B cell (primary cell): ENCODE results near the gene PHIP. TPM values are rescaled to one million over a fixed set of nuclear protein-coding genes. Genes with fewer than 3 reads are reported as not detected.
"Not testable (repeated sequence)": the region's sequence is repeated elsewhere in the genome, so short reads cannot be mapped to it uniquely, and the experiment has no call there.

Experiments used
- ATAC-seq: fragments of 200-7000 bp; cut with Tn5 transposase; one replicate; pipeline ENCODE4 v1.10.0; 2021; ENCODE audit warnings: low read depth, mild to moderate bottlenecking, moderate number of reproducible peaks, moderate library complexity
- CTCF ChIA-PET: fragments of 350-600 bp; sonication (Branson Sonifier 250); formaldehyde crosslinking; loops from one replicate; lab custom pipeline; 2021; ENCODE audit warnings: antibody characterized with exemption, inconsistent platforms; lab: Charles Lee
- POLR2A ChIA-PET: fragments of 350-600 bp; sonication (Branson Sonifier 250); formaldehyde crosslinking; loops from one replicate; lab custom pipeline; 2021; ENCODE audit warnings: antibody characterized with exemption; lab: Charles Lee
- DNase-seq: peaks from one replicate; pipeline ENCODE4 v3.0.0; 2013
- H2AFZ ChIP-seq: 2 replicates; pipeline ENCODE4 v1.6.1; 2012; ENCODE audit warnings: mild to moderate bottlenecking, low read depth, low read length; ENCODE audit not compliant: insufficient read depth, poor library complexity, severe bottlenecking
- H3K27ac ChIP-seq, 2 donors: 1 replicate in 1 of 2; 2 replicates in 1 of 2; pipeline ENCODE4 v1.5.1; 2012 to 2013; ENCODE audit warnings: low read length in 2 of 2, mild to moderate bottlenecking in 2 of 2, moderate library complexity in 1 of 2
- H3K27me3 ChIP-seq, 4 experiments: fragments of 200-600 bp in 1 of 4; sonication (generic) in 1 of 4; replicated peaks in 1 of 4; 1 replicate in 2 of 4; 2 replicates in 2 of 4; pipeline versions ENCODE4 v1.6.1 to v1.7.0; 2013 to 2016; ENCODE audit warnings: low read length in 3 of 4, mild to moderate bottlenecking in 2 of 4, mixed read lengths in 1 of 4, moderate library complexity in 1 of 4; ENCODE audit not compliant: insufficient read depth in 4 of 4, control insufficient read depth in 3 of 4; ENCODE audit errors: control extremely low read depth in 1 of 4
- H3K36me3 ChIP-seq, 2 experiments: replicated peaks in 1 of 2; 1 replicate in 1 of 2; 2 replicates in 1 of 2; pipeline versions ENCODE4 v1.6.1 to v1.7.1; 2013; ENCODE audit warnings: low read length in 1 of 2; ENCODE audit not compliant: insufficient read depth in 2 of 2, control insufficient read depth in 1 of 2; ENCODE audit errors: control extremely low read depth in 1 of 2, extremely low read depth in 1 of 2
- H3K4me1 ChIP-seq, 2 donors: fragments of 200-600 bp in 1 of 2; sonication (generic) in 1 of 2; 1 replicate in 1 of 2; 2 replicates in 1 of 2; pipeline versions ENCODE4 v1.5.1 to v1.6.1; 2013 to 2017; ENCODE audit warnings: low read length in 2 of 2; ENCODE audit not compliant: control insufficient read depth in 2 of 2, insufficient read depth in 2 of 2
- H3K4me2 ChIP-seq: replicated peaks from 2 replicates; pipeline ENCODE3; 2012; ENCODE audit warnings: mild to moderate bottlenecking, low read depth, low read length; ENCODE audit not compliant: poor library complexity, severe bottlenecking
- H3K4me3 ChIP-seq, 5 experiments: fragments of 200-600 bp in 1 of 5; sonication (generic) in 1 of 5; 1 replicate in 3 of 5; 2 replicates in 2 of 5; pipeline versions ENCODE4 v1.5.1 to v1.7.0; 2011 to 2016; ENCODE audit warnings: low read length in 4 of 5, mild to moderate bottlenecking in 4 of 5, low read depth in 2 of 5, control low read depth in 1 of 5, moderate library complexity in 1 of 5; ENCODE audit not compliant: insufficient read depth in 1 of 5; ENCODE audit errors: control extremely low read depth in 1 of 5, extremely low read depth in 1 of 5
- H3K79me2 ChIP-seq: fragments of 200-600 bp; sonication (generic); one replicate; pipeline ENCODE4 v1.6.0; 2016; ENCODE audit warnings: low read length; ENCODE audit not compliant: control insufficient read depth, insufficient read depth
- H3K9ac ChIP-seq: fragments of 200-600 bp; sonication (generic); 2 replicates; pipeline ENCODE4 v1.6.1; 2017; ENCODE audit warnings: mild to moderate bottlenecking, low read length, moderate library complexity
- H3K9me3 ChIP-seq, 3 donors: one replicate each; pipeline versions ENCODE4 v1.6.1 to v1.7.1; 2013; ENCODE audit warnings: low read length in 2 of 3; ENCODE audit not compliant: control insufficient read depth in 2 of 3, insufficient read depth in 1 of 3; ENCODE audit errors: control extremely low read depth in 1 of 3
- H4K20me1 ChIP-seq: 2 replicates; pipeline ENCODE4 v1.6.0; 2012; ENCODE audit warnings: mild to moderate bottlenecking, low read length; ENCODE audit not compliant: insufficient read depth, control insufficient read depth, poor library complexity, severe bottlenecking
- H3K27ac Mint-ChIP-seq: one replicate; pipeline ENCODE4 v1.8.0; 2021; ENCODE audit warnings: mixed read lengths
- H3K27me3 Mint-ChIP-seq: one replicate; pipeline ENCODE4 v1.8.0; 2021; ENCODE audit warnings: mixed read lengths
- H3K4me1 Mint-ChIP-seq: one replicate; pipeline ENCODE4 v1.8.0; 2021; ENCODE audit warnings: mixed read lengths
- H3K4me3 Mint-ChIP-seq: one replicate; pipeline ENCODE4 v1.8.0; 2021; ENCODE audit warnings: mixed read lengths
- H3K9me3 Mint-ChIP-seq: one replicate; pipeline ENCODE4 v1.8.0; 2022; ENCODE audit warnings: mixed read lengths; ENCODE audit not compliant: insufficient read depth
- CTCF ChIP-seq: fragments of 200-600 bp; IDR thresholded peaks from one replicate; pipeline ENCODE4 v1.8.0; 2022; ENCODE audit warnings: antibody characterized with exemption, mild to moderate bottlenecking
- EZH2 ChIP-seq: IDR thresholded peaks from 2 replicates; pipeline ENCODE4 v1.6.1; 2012; ENCODE audit warnings: borderline replicate concordance, low read depth, mild to moderate bottlenecking, moderate library complexity, low read length; ENCODE audit not compliant: insufficient read depth, poor library complexity, severe bottlenecking
- WGBS: methylation state at CpG from one replicate; pipeline ENCODE4 v1.1.5; 2013; ENCODE audit warnings: missing lambda C conversion rate; ENCODE audit not compliant: insufficient coverage; 5-methylcytosine and 5-hydroxymethylcytosine counted together
- intact Hi-C: fragments of 100-400 bp; cut with micrococcal nuclease; formaldehyde crosslinking; loops from one replicate; pipeline ENCODE4 v1.10.0; 2022
- polyA plus RNA-seq: library from polyadenylated mRNA; depleted of rRNA; stranded (reverse); fragments of >200 nt; gene quantifications from 2 replicates; pipeline ENCODE4 v1.2.3, GENCODE V29; 2012
- total RNA-seq, 2 donors: library from RNA; stranded (reverse); fragments of 120-200 nt in 1 of 2; gene quantifications; 1 replicate in 1 of 2; 2 replicates in 1 of 2; pipeline versions ENCODE4 v1.2.3 to v1.2.4, GENCODE V29; 2013 to 2022

PHIP gene
- total and polyA plus RNA-seq, 2 donors (not counting 1 experiment from before 2014, with no cell fraction given), result 7.4 to 52.7 TPM

- WGBS, result no CpG with 5 or more reads among the region's 3 CpGs
- CTCF ChIA-PET, result no interaction called here
- H3K9ac ChIP-seq, result no peak overlapping the region
- H3K4me3 ChIP-seq, result no peak overlapping the region
- intact Hi-C loops, result no loop called here
- H3K4me1 ChIP-seq, result no peaks in the 10 kb centered on the region
- H3K27ac Mint-ChIP-seq, result no peak overlapping the region
- no peaks in the 10 kb centered on the region for H3K4me1 Mint-ChIP-seq
- ATAC-seq (no peak), DNase-seq (no peak)
- no peaks in the 10 kb centered on the region for H3K79me2 ChIP-seq
- no peak overlapping the region for H2AFZ ChIP-seq
- no peaks in the 10 kb centered on the region for H3K27me3 Mint-ChIP-seq
- H3K9me3 ChIP-seq, result peaks cover 0 to 9% (median 0%) of the 10 kb centered on the region in 3 donors
- no peak overlapping the region for H3K4me2 ChIP-seq
- POLR2A ChIA-PET, result no interaction called here
- no peaks in the 10 kb centered on the region for H3K36me3 ChIP-seq
- no peak overlapping the region for H3K27ac ChIP-seq
- TF ChIP-seq EZH2 (no peak), CTCF (no peak)
- peaks cover 8% of the 10 kb centered on the region for H3K9me3 Mint-ChIP-seq
- H3K27me3 ChIP-seq, result no peaks in the 10 kb centered on the region
- no peaks in the 10 kb centered on the region for H4K20me1 ChIP-seq
- H3K4me3 Mint-ChIP-seq, result no peak overlapping the region
Observed at GRCh38 chr6:78925317-78925716, 152.7 kb downstream of the PHIP start.

DNA sequence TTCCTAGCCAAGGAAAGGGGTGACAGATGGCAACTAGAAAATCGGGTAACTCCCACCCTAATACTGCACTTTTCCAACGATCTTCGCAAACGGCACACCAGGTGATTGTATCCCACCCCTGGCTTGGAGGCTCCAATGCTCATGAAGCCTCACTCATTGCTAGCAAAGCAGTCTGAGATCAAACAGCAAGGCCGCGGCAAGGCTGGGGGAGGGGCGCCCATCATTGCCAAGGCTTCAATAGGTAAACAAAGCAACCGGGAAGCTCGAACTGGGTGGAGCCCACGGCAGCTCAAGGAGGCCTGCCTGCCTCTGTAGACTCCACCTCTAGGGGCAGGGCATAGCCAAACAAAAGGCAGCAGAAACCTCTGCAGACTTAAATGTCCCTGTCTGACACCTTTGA, 156.9 kb downstream of the PHIP start:
- DNase-seq, intact Hi-C loops, H3K4me1 ChIP-seq, H3K79me2 ChIP-seq, H3K27ac Mint-ChIP-seq, H2AFZ ChIP-seq, H3K4me1 Mint-ChIP-seq, CTCF ChIA-PET, H3K36me3 ChIP-seq, H3K4me3 Mint-ChIP-seq, H3K4me2 ChIP-seq, H3K27ac ChIP-seq, H4K20me1 ChIP-seq, POLR2A ChIA-PET, H3K4me3 ChIP-seq, H3K27me3 ChIP-seq, H3K9me3 Mint-ChIP-seq, ATAC-seq, H3K9ac ChIP-seq: not testable (repeated sequence)
- peaks cover 7 to 21% (median 17%) of the 10 kb centered on the region in 3 donors for H3K9me3 ChIP-seq
- H3K27me3 Mint-ChIP-seq, result peaks cover 11% of the 10 kb centered on the region
- 97% methylated on average over 10 of the region's 10 CpGs for WGBS
